ENCODE results near the gene SLC1A2. TPM values are rescaled to one million over a fixed set of nuclear protein-coding genes. Genes with fewer than 3 reads are reported as not detected.

SLC1A2 gene
- total RNA-seq, 4 donors from 2014 or later = 1.0 to 11.5 (median 5.0) TPM

GRCh38 chr11:35215945-35216344, 203.4 kb downstream of the SLC1A2 start:
- Histone ChIP-seq H3K9me3 (no peaks in the 10 kb centered on the region), H3K27me3 (no peaks in the 10 kb centered on the region), H3K36me3 (no peaks in the 10 kb centered on the region), H3K4me3 (no peak overlapping the region), H3K27ac (peak overlapping the region; percentile 3 to 37), H3K4me1 (no peaks in the 10 kb centered on the region)
- no peak for DNase-seq
- TF ChIP-seq CTCF (IDR thresholded peaks at IDR 0.05) (no peak), POLR2A (IDR thresholded peaks at IDR 0.05) (no peak)
- intact Hi-C loops (cut with DNase I; ENCODE audit: low total_unique reads) = no loop called here

GRCh38 chr11:35214792-35215193, 204.6 kb downstream of the SLC1A2 start:
- H3K27me3 ChIP-seq = no peaks in the 10 kb centered on the region
- TF ChIP-seq POLR2A (IDR thresholded peaks at IDR 0.05) (no peak), CTCF (IDR thresholded peaks at IDR 0.05) (no peak)
- no peaks in the 10 kb centered on the region for H3K36me3 ChIP-seq
- no peak for DNase-seq
- intact Hi-C loops (cut with DNase I; ENCODE audit: low total_unique reads) = no loop called here
- H3K4me1 ChIP-seq = no peaks in the 10 kb centered on the region
- no peak overlapping the region for H3K4me3 ChIP-seq
- no peaks in the 10 kb centered on the region for H3K9me3 ChIP-seq
- H3K27ac ChIP-seq = peak overlapping the region in 1 of 2 donors; percentile 16

- intact Hi-C loops (cut with DNase I; ENCODE audit: low total_unique reads) = no loop called here
- DNase-seq = no peak
- Histone ChIP-seq H3K4me3 (no peak overlapping the region), H3K27me3 (no peaks in the 10 kb centered on the region), H3K9me3 (no peaks in the 10 kb centered on the region), H3K36me3 (no peaks in the 10 kb centered on the region), H3K4me1 (no peaks in the 10 kb centered on the region), H3K27ac (peak overlapping the region in 1 of 2 donors; percentile 16)
- no peak for TF ChIP-seq POLR2A (IDR thresholded peaks at IDR 0.05)
- TF ChIP-seq CTCF (IDR thresholded peaks at IDR 0.05) = no peak
Measured at GRCh38 chr11:35214226-35214770, 205.1 kb downstream of the SLC1A2 start.

- H3K27me3 ChIP-seq = no peaks in the 10 kb centered on the region
- no peaks in the 10 kb centered on the region for H3K36me3 ChIP-seq
- TF ChIP-seq CTCF (IDR thresholded peaks at IDR 0.05) (no peak), POLR2A (IDR thresholded peaks at IDR 0.05) (no peak)
- no peaks in the 10 kb centered on the region for H3K4me1 ChIP-seq
- intact Hi-C loops (cut with DNase I; ENCODE audit: low total_unique reads) = no loop called here
- no peaks in the 10 kb centered on the region for H3K9me3 ChIP-seq
- H3K4me3 ChIP-seq = no peak overlapping the region
- H3K27ac ChIP-seq = peak overlapping the region in 1 of 2 donors; percentile 56
- DNase-seq = no peak
Measured at GRCh38 chr11:35211952-35212351, 207.4 kb downstream of the SLC1A2 start.

- Histone ChIP-seq H3K27ac (no peak overlapping the region), H3K27me3 (no peaks in the 10 kb centered on the region), H3K9me3 (no peaks in the 10 kb centered on the region), H3K4me3 (no peak overlapping the region), H3K36me3 (no peaks in the 10 kb centered on the region), H3K4me1 (no peaks in the 10 kb centered on the region)
- intact Hi-C loops (cut with DNase I; ENCODE audit: low total_unique reads) = no loop called here
- no peak for TF ChIP-seq CTCF (IDR thresholded peaks at IDR 0.05)
- TF ChIP-seq POLR2A (IDR thresholded peaks at IDR 0.05) = no peak
- DNase-seq = no peak
Measured at GRCh38 chr11:35210876-35211546, 208.3 kb downstream of the SLC1A2 start.

All from uterus (tissue), 4 donors.